Body of pancreas (tissue), 4 donors: ENCODE measurements around the gene MT1A. TPM values are rescaled to one million over a fixed set of nuclear protein-coding genes. Genes with fewer than 3 reads are reported as not detected.

Experiments
- ATAC-seq: fragments of 150-250 bp; one replicate; pipeline ENCODE4 v1.9.1; 2016
- DNase-seq, 4 donors: peaks; one replicate each; pipeline ENCODE4 v3.0.0-alpha.2; 2019
- H3K27ac ChIP-seq, 4 donors: fragments of 200-600 bp; sonication (generic); 1 replicate in 3 of 4; 2 replicates in 1 of 4; pipeline versions ENCODE4 v1.5.1 to v1.6.1; 2016 to 2019; ENCODE audit warnings: mild to moderate bottlenecking in 1 of 4, mixed read lengths in 1 of 4, moderate library complexity in 1 of 4
- H3K27me3 ChIP-seq, 2 donors: fragments of 200-600 bp; sonication (generic); one replicate each; pipeline ENCODE4 v1.6.0; 2016; ENCODE audit warnings: mild to moderate bottlenecking in 1 of 2
- H3K36me3 ChIP-seq, 2 donors: fragments of 200-600 bp; sonication (generic); replicated peaks in 1 of 2; 2 replicates each; pipeline ENCODE4 v1.5.1; 2016; ENCODE audit warnings: low read depth in 2 of 2; ENCODE audit not compliant: insufficient read depth in 1 of 2
- H3K4me1 ChIP-seq: fragments of 200-600 bp; sonication (generic); one replicate; pipeline ENCODE4 v1.6.0; 2016
- H3K4me3 ChIP-seq, 2 donors: fragments of 200-600 bp; sonication (generic); 1 replicate in 1 of 2; 2 replicates in 1 of 2; pipeline ENCODE4 v1.5.1; 2016 to 2019
- H3K9me3 ChIP-seq, 3 donors: fragments of 200-600 bp; sonication (generic); 1 replicate in 2 of 3; 2 replicates in 1 of 3; pipeline ENCODE4 v1.5.1; 2016
- POLR2A ChIP-seq, 3 donors: fragments of 450-650 bp; IDR thresholded peaks; one replicate each; pipeline ENCODE4 v1.6.1; 2016; ENCODE audit warnings: antibody characterized with exemption in 3 of 3, mild to moderate bottlenecking in 2 of 3
- whole genome bisulfite sequencing, 2 donors: methylation state at CpG; one replicate each; pipeline ENCODE4 v1.1.5; 2017; 5-methylcytosine and 5-hydroxymethylcytosine counted together
- intact Hi-C: fragments of 100-400 bp; cut with DNase I; formaldehyde crosslinking; loops from one replicate; pipeline ENCODE4 v1.15.1; 2023
- total RNA-seq, 2 donors: library from RNA; depleted of rRNA; stranded (reverse); fragments of >200 nt; gene quantifications; one replicate each; pipeline ENCODE4 v1.1.0, GENCODE V29; 2016
- TF ChIP-seq, protein P1 (sequence below), 7 experiments: fragments of 450-650 bp in 4 of 7; fragments of 200-600 bp in 3 of 7; sonication (generic) in 3 of 7; IDR thresholded peaks; one replicate each; pipeline ENCODE4 v1.5.1; 2016 to 2019; ENCODE audit warnings: antibody characterized with exemption in 7 of 7

MT1A gene
- total RNA-seq, 2 donors from 2014 or later: 268 TPM; not detected in 1

- TF ChIP-seq POLR2A (IDR thresholded peaks at IDR 0.05): no peak
- TF ChIP-seq, protein P1, sequence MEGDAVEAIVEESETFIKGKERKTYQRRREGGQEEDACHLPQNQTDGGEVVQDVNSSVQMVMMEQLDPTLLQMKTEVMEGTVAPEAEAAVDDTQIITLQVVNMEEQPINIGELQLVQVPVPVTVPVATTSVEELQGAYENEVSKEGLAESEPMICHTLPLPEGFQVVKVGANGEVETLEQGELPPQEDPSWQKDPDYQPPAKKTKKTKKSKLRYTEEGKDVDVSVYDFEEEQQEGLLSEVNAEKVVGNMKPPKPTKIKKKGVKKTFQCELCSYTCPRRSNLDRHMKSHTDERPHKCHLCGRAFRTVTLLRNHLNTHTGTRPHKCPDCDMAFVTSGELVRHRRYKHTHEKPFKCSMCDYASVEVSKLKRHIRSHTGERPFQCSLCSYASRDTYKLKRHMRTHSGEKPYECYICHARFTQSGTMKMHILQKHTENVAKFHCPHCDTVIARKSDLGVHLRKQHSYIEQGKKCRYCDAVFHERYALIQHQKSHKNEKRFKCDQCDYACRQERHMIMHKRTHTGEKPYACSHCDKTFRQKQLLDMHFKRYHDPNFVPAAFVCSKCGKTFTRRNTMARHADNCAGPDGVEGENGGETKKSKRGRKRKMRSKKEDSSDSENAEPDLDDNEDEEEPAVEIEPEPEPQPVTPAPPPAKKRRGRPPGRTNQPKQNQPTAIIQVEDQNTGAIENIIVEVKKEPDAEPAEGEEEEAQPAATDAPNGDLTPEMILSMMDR (IDR thresholded peaks at IDR 0.05): no peak
- WGBS, 2 donors: 89 to 95% methylated on average over 2 of the region's 2 CpGs
Observed at GRCh38 chr16:56623637-56624036, 14.8 kb upstream of the MT1A start.

GRCh38 chr16:56625140-56625942 is 13.1 kb upstream of the MT1A start, which contains the start of gene MT1E:
Gene MT1E (plus strand): TSS chr16:56625781. CDS start chr16:56625852, 71 bp downstream.
- Histone ChIP-seq H3K27me3 (no peaks in the 10 kb centered on the region), H3K4me1 (peaks cover 30% of the 10 kb centered on the region), H3K9me3 (no peaks in the 10 kb centered on the region), H3K27ac (peak within 1 kb of the TSS; percentile 93 to 98 (median 98)), H3K4me3 (peak within 1 kb of the TSS; percentile 29 to 40), H3K36me3 (no peaks in the 10 kb centered on the region)
- WGBS, 2 donors: 0 to 4% methylated on average over 23 to 62 of the region's 62 CpGs
- peak; percentile 86 to 96 (median 90) for DNase-seq
- peak; percentile 88 for ATAC-seq
- peak; percentile 92 to 99 (median 99) for TF ChIP-seq POLR2A (IDR thresholded peaks at IDR 0.05)
- TF ChIP-seq, protein P1 (IDR thresholded peaks at IDR 0.05): peak in 1 of 7 experiments; percentile 21
- intact Hi-C loops: no loop called here

More at GRCh38 chr16:56623637-56624036, 14.8 kb upstream of the MT1A start:
- ATAC-seq (no peak), DNase-seq (no peak)
- Histone ChIP-seq H3K4me3 (no peak overlapping the region), H3K36me3 (no peaks in the 10 kb centered on the region), H3K4me1 (peaks cover 40% of the 10 kb centered on the region), H3K9me3 (no peaks in the 10 kb centered on the region), H3K27me3 (no peaks in the 10 kb centered on the region), H3K27ac (no peak overlapping the region)
- intact Hi-C loops: no loop called here

- no peak for TF ChIP-seq POLR2A (IDR thresholded peaks at IDR 0.05)
- TF ChIP-seq, protein P1 (IDR thresholded peaks at IDR 0.05): no peak
- Histone ChIP-seq H3K27ac (peak overlapping the region; percentile 93 to 98 (median 98)), H3K36me3 (no peaks in the 10 kb centered on the region), H3K27me3 (no peaks in the 10 kb centered on the region), H3K9me3 (no peaks in the 10 kb centered on the region), H3K4me3 (peak overlapping the region; percentile 29 to 40), H3K4me1 (peaks cover 30% of the 10 kb centered on the region)
- 4 to 6% methylated on average over 14 to 16 of the region's 16 CpGs for WGBS, 2 donors
- peak; percentile 71 to 87 (median 80) for DNase-seq
- ATAC-seq: peak; percentile 69
- intact Hi-C loops: no loop called here
Observed at GRCh38 chr16:56625943-56626654, 12.4 kb upstream of the MT1A start.

- WGBS, 2 donors: 13 to 19% methylated on average over 6 to 7 of the region's 7 CpGs
- H3K27me3 ChIP-seq: no peaks in the 10 kb centered on the region
- intact Hi-C loops: no loop called here
- ATAC-seq (no peak), DNase-seq (peak in 2 of 4 donors; percentile 29 to 54)
- no peaks in the 10 kb centered on the region for H3K9me3 ChIP-seq
- no peaks in the 10 kb centered on the region for H3K36me3 ChIP-seq
- TF ChIP-seq POLR2A (IDR thresholded peaks at IDR 0.05): no peak
- TF ChIP-seq, protein P1 (IDR thresholded peaks at IDR 0.05): no peak
- peak overlapping the region; percentile 29 to 40 for H3K4me3 ChIP-seq
- H3K4me1 ChIP-seq: peaks cover 36% of the 10 kb centered on the region
- peak overlapping the region; percentile 93 to 98 (median 98) for H3K27ac ChIP-seq
Observed at GRCh38 chr16:56626685-56627084, 11.8 kb upstream of the MT1A start.
